Keratinocyte (primary cell): ENCODE data around the gene VPS18. TPM values are rescaled to one million over a fixed set of nuclear protein-coding genes. Genes with fewer than 3 reads are reported as not detected.

ENCODE experiments used
- DNase-seq: peaks from one replicate; pipeline ENCODE4 v3.0.0-alpha.2; 2011; ENCODE audit warnings: low read depth, missing footprints, low spot score
- FAIRE-seq: peaks from 2 replicates; lab custom pipeline; 2011; peaks lifted over from hg19 to GRCh38; lab: Jason Lieb, UNC
- H2AFZ ChIP-seq: 2 replicates; pipeline ENCODE4 v1.6.0; 2012; ENCODE audit warnings: low read length, control low read depth, inconsistent platforms; ENCODE audit not compliant: control insufficient read depth
- H3K27ac ChIP-seq: 2 replicates; pipeline ENCODE4 v1.5.1; 2011; ENCODE audit warnings: low read length; ENCODE audit not compliant: control insufficient read depth, insufficient read depth
- H3K27me3 ChIP-seq: 3 replicates; pipeline ENCODE4 v1.6.0; 2011; ENCODE audit warnings: low read length; ENCODE audit not compliant: control insufficient read depth, insufficient read depth; ENCODE audit errors: extremely low read depth
- H3K36me3 ChIP-seq, 2 experiments: 2 replicates in 1 of 2; 3 replicates in 1 of 2; pipeline ENCODE4 v1.5.1; 2011; ENCODE audit warnings: low read length in 2 of 2, mild to moderate bottlenecking in 1 of 2; ENCODE audit not compliant: control insufficient read depth in 2 of 2, insufficient read depth in 2 of 2; ENCODE audit errors: extremely low read depth in 1 of 2
- H3K4me1 ChIP-seq: 3 replicates; pipeline ENCODE4 v1.5.1; 2011; ENCODE audit warnings: low read length; ENCODE audit not compliant: control insufficient read depth, insufficient read depth; ENCODE audit errors: extremely low read depth
- H3K4me2 ChIP-seq: 3 replicates; pipeline ENCODE4 v1.6.0; 2011; ENCODE audit warnings: low read depth, low read length; ENCODE audit not compliant: control insufficient read depth, insufficient read depth; ENCODE audit errors: extremely low read depth
- H3K4me3 ChIP-seq, 3 experiments: fragments of 200-600 bp in 1 of 3; sonication (generic) in 1 of 3; 2 replicates in 2 of 3; 3 replicates in 1 of 3; pipeline ENCODE4 v1.5.1; 2011 to 2016; ENCODE audit warnings: low read length in 3 of 3, mild to moderate bottlenecking in 3 of 3, control low read depth in 2 of 3, inconsistent platforms in 1 of 3, low read depth in 1 of 3, mixed read lengths in 1 of 3, mixed run types in 1 of 3, moderate library complexity in 1 of 3; ENCODE audit not compliant: control insufficient read depth in 2 of 3, insufficient read depth in 2 of 3; ENCODE audit errors: extremely low read depth in 1 of 3
- H3K79me2 ChIP-seq: 2 replicates; pipeline ENCODE4 v1.6.0; 2012; ENCODE audit warnings: low read length; ENCODE audit not compliant: control insufficient read depth, insufficient read depth
- H3K9ac ChIP-seq: 3 replicates; pipeline ENCODE4 v1.6.0; 2011; ENCODE audit warnings: low read length; ENCODE audit not compliant: control insufficient read depth, insufficient read depth; ENCODE audit errors: extremely low read depth
- H3K9me1 ChIP-seq: 3 replicates; pipeline ENCODE4 v1.6.0; 2011; ENCODE audit warnings: low read length; ENCODE audit not compliant: control insufficient read depth, insufficient read depth; ENCODE audit errors: extremely low read depth
- H3K9me3 ChIP-seq: 2 replicates; pipeline ENCODE4 v1.5.1; 2012; ENCODE audit warnings: low read depth, low read length; ENCODE audit not compliant: control insufficient read depth
- H4K20me1 ChIP-seq: 3 replicates; pipeline ENCODE4 v1.6.0; 2011; ENCODE audit warnings: low read length; ENCODE audit not compliant: control insufficient read depth, insufficient read depth; ENCODE audit errors: extremely low read depth
- CTCF ChIP-seq, 3 experiments: IDR thresholded peaks in 1 of 3; conservative IDR thresholded peaks in 1 of 3; optimal IDR thresholded peaks in 1 of 3; 2 replicates in 2 of 3; 3 replicates in 1 of 3; pipeline versions ENCODE3 to v1.5.1; 2011; ENCODE audit warnings: low read length in 3 of 3, mild to moderate bottlenecking in 3 of 3, moderate library complexity in 2 of 3, control low read depth in 1 of 3, inconsistent platforms in 1 of 3; ENCODE audit not compliant: insufficient read depth in 2 of 3; ENCODE audit errors: extremely low read depth in 1 of 3
- EZH2 ChIP-seq: IDR thresholded peaks from one replicate; pipeline ENCODE4 v1.6.1; 2012; ENCODE audit warnings: inconsistent platforms, mild to moderate bottlenecking, low read length, moderate library complexity
- dilution Hi-C: fragments of 300-500 bp; cut with MboI; formaldehyde crosslinking; loops from one replicate; pipeline ENCODE4 v1.7.0; 2020; ENCODE audit warnings: low sequenced_read_pairs; ENCODE audit not compliant: extremely low pct_ligation_motif_present
- polyA plus RNA-seq, 5 experiments: library from polyadenylated mRNA; depleted of rRNA in 3 of 5; stranded (reverse) in 3 of 5; stranded (forward) in 1 of 5; unstranded in 1 of 5; fragments of >200 nt; gene quantifications; 1 replicate in 1 of 5; 2 replicates in 3 of 5; 3 replicates in 1 of 5; pipeline versions ENCODE4 v1.2.1 to v1.2.3, GENCODE V29; 2011 to 2012; ENCODE audit warnings: missing spikeins in 2 of 5, low read depth in 1 of 5, low replicate concordance in 1 of 5

Gene VPS18
- polyA plus RNA-seq, 1 donor (not counting 4 experiments of a cell fraction or from before 2014, with no cell fraction given) = 11.6 TPM

- no peaks in the 10 kb centered on the region for H3K27me3 ChIP-seq
- no peaks in the 10 kb centered on the region for H3K9me1 ChIP-seq
- no peaks in the 10 kb centered on the region for H3K9me3 ChIP-seq
- H4K20me1 ChIP-seq = no peaks in the 10 kb centered on the region
- no peak overlapping the region for H3K27ac ChIP-seq
- TF ChIP-seq EZH2 = no peak
- no peak for TF ChIP-seq CTCF (optimal IDR thresholded peaks at IDR 0.05 in 1 of 3, IDR thresholded peaks at IDR 0.05 in 1 of 3, conservative IDR thresholded peaks at IDR 0.05 in 1 of 3; ENCODE audit: extremely low read depth in 1 of 3, insufficient read depth in 2 of 3, low read length in 3 of 3)
- H3K79me2 ChIP-seq = no peaks in the 10 kb centered on the region
- dilution Hi-C loops = loop anchor here (10.0 kb wide), 1 partner anchor 95 kb away; no protein-coding TSS in a partner anchor
- H3K36me3 ChIP-seq = no peaks in the 10 kb centered on the region
- H3K4me3 ChIP-seq = no peak overlapping the region
- DNase-seq = no peak
- no peak overlapping the region for H3K4me2 ChIP-seq
- H3K9ac ChIP-seq = no peak overlapping the region
- no peak overlapping the region for H2AFZ ChIP-seq
- no peak for FAIRE-seq
- peaks cover 29% of the 10 kb centered on the region for H3K4me1 ChIP-seq
Measured at GRCh38 chr15:40879609-40880008, 14.6 kb upstream of the VPS18 start.

GRCh38 chr15:40881351-40881750 lies 12.9 kb upstream of the VPS18 start:
- H3K9ac ChIP-seq = no peak overlapping the region
- no peaks in the 10 kb centered on the region for H3K36me3 ChIP-seq
- FAIRE-seq (no peak), DNase-seq (no peak)
- dilution Hi-C loops = loop anchor here (10.0 kb wide), 1 partner anchor 97 kb away; no protein-coding TSS in a partner anchor
- H3K27me3 ChIP-seq = no peaks in the 10 kb centered on the region
- H3K4me3 ChIP-seq = no peak overlapping the region
- no peaks in the 10 kb centered on the region for H3K79me2 ChIP-seq
- H3K27ac ChIP-seq = no peak overlapping the region
- H3K4me1 ChIP-seq = peaks cover 21% of the 10 kb centered on the region
- no peak overlapping the region for H3K4me2 ChIP-seq
- no peak for TF ChIP-seq CTCF (optimal IDR thresholded peaks at IDR 0.05 in 1 of 3, IDR thresholded peaks at IDR 0.05 in 1 of 3, conservative IDR thresholded peaks at IDR 0.05 in 1 of 3; ENCODE audit: extremely low read depth in 1 of 3, insufficient read depth in 2 of 3, low read length in 3 of 3)
- H3K9me1 ChIP-seq = no peaks in the 10 kb centered on the region
- H3K9me3 ChIP-seq = no peaks in the 10 kb centered on the region
- H2AFZ ChIP-seq = no peak overlapping the region
- no peaks in the 10 kb centered on the region for H4K20me1 ChIP-seq
